ENCODE results near the gene VSIG10L. TPM values are rescaled to one million over a fixed set of nuclear protein-coding genes. Genes with fewer than 3 reads are reported as not detected.

Gene VSIG10L
- total RNA-seq, 4 donors from 2014 or later: 2.5 to 6.5 (median 5.2) TPM; not detected in 1

GRCh38 chr19:51341066-51341465 is 873 bp downstream of the VSIG10L start:
- peaks cover 0 to 23% (median 6%) of the 10 kb centered on the region in 4 donors for H3K4me1 ChIP-seq
- H3K36me3 ChIP-seq: peaks cover 0 to 14% (median 0%) of the 10 kb centered on the region in 3 donors
- peak overlapping the region in 1 of 4 donors; percentile 83 for H3K27ac ChIP-seq
- H3K27me3 ChIP-seq: no peaks in the 10 kb centered on the region
- no peaks in the 10 kb centered on the region for H3K9me3 ChIP-seq
- no peak for TF ChIP-seq POLR2A (IDR thresholded peaks at IDR 0.05)
- no peak for TF ChIP-seq CTCF (IDR thresholded peaks at IDR 0.05)
- no peak overlapping the region for H3K4me3 ChIP-seq
- DNase-seq: no peak

- Histone ChIP-seq H3K9me3 (no peaks in the 10 kb centered on the region), H3K4me1 (peaks cover 0 to 17% (median 6%) of the 10 kb centered on the region in 4 donors), H3K36me3 (peaks cover 0 to 4% (median 0%) of the 10 kb centered on the region in 3 donors), H3K27me3 (no peaks in the 10 kb centered on the region), H3K4me3 (peak overlapping the region; percentile 58 to 83 (median 78)), H3K27ac (peak overlapping the region; percentile 76 to 86 (median 82))
- DNase-seq: peak; percentile 97 to 100 (median 99)
- TF ChIP-seq POLR2A (IDR thresholded peaks at IDR 0.05) (peak; percentile 48 to 61), CTCF (IDR thresholded peaks at IDR 0.05) (peak; percentile 22 to 82 (median 68))
Measured at GRCh38 chr19:51339687-51340656, 2.0 kb downstream of the VSIG10L start.

DNA sequence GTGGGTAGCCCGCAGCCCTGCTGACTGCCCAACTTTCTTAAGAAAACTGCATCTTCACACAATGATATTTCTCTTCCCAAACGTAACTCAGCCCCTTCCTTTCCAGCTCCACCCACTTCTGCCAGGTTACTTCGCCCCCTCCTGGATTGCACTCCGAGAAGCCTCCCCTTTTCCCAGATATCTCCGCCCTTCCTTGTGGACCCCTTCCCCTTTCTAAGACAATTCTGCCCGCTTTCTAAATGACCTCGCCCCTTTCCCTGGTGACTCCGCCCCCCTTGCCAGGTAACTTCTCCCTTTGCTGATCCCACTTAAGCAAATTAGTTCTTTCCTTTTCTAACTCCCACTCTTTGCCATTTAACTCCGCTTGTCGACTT is 2.6 kb downstream of the VSIG10L start:
- TF ChIP-seq CTCF (IDR thresholded peaks at IDR 0.05) (no peak), POLR2A (IDR thresholded peaks at IDR 0.05) (no peak)
- no peaks in the 10 kb centered on the region for H3K27me3 ChIP-seq
- no peak for DNase-seq
- no peaks in the 10 kb centered on the region for H3K36me3 ChIP-seq
- H3K9me3 ChIP-seq: no peaks in the 10 kb centered on the region
- H3K4me1 ChIP-seq: peaks cover 0 to 15% (median 6%) of the 10 kb centered on the region in 4 donors
- peak overlapping the region; percentile 58 to 83 (median 78) for H3K4me3 ChIP-seq
- H3K27ac ChIP-seq: peak overlapping the region; percentile 76 to 86 (median 82)

GRCh38 chr19:51338563-51339312 is 3.2 kb downstream of the VSIG10L start:
- no peaks in the 10 kb centered on the region for H3K36me3 ChIP-seq
- TF ChIP-seq CTCF (IDR thresholded peaks at IDR 0.05) (peak; percentile 50 to 94 (median 86)), POLR2A (IDR thresholded peaks at IDR 0.05) (no peak)
- H3K4me1 ChIP-seq: peaks cover 0 to 15% (median 6%) of the 10 kb centered on the region in 4 donors
- peak; percentile 92 to 95 (median 94) for DNase-seq
- no peaks in the 10 kb centered on the region for H3K9me3 ChIP-seq
- H3K4me3 ChIP-seq: peak overlapping the region; percentile 58 to 83 (median 78)
- peak overlapping the region; percentile 76 to 86 (median 82) for H3K27ac ChIP-seq
- no peaks in the 10 kb centered on the region for H3K27me3 ChIP-seq

DNA sequence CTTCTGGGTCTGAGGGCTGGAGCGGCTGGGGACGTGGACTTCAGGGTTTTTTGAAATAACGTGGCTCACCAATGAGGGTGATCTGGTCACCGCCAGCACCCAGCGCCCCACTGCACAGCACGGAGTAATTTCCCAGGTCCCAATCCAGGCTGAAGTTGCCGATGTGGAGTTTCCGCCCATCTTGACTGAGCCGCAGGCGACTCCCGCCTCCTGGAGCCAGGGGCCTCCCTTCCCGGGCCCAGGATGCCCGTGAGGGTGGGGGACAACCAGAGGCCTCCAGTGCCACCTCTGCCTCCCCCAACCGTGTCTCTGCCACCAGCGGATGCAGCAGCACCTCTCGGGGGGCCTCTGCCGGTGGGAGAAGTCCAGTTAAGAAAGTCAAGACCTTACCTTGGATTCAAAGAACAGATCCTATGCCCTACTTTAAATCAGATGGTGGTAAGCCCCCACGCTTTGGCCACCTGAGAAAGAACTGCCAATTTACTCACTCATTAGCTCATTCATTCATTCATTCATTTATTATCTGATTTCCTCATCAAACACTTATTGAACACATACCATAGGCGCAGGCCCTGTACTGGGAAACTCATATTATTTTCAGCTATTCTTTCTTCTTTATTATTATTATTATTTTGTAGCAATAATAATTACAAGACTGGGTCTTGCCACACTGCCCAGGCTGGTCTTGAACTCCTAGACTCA is 3.9 kb downstream of the VSIG10L start:
- DNase-seq: no peak
- Histone ChIP-seq H3K4me3 (no peak overlapping the region), H3K36me3 (no peaks in the 10 kb centered on the region), H3K27ac (no peak overlapping the region), H3K9me3 (no peaks in the 10 kb centered on the region), H3K4me1 (peaks cover 0 to 15% (median 6%) of the 10 kb centered on the region in 4 donors), H3K27me3 (no peaks in the 10 kb centered on the region)
- no peak for TF ChIP-seq CTCF (IDR thresholded peaks at IDR 0.05)
- TF ChIP-seq POLR2A (IDR thresholded peaks at IDR 0.05): no peak
